Neural cell (in vitro differentiated cells): ENCODE data around the gene PDE2A. TPM values are rescaled to one million over a fixed set of nuclear protein-coding genes. Genes with fewer than 3 reads are reported as not detected.

Experiments used
- H2AFZ ChIP-seq: fragments of 200-600, 300-800 bp; sonication (generic), shearing (Covaris generic); 2 replicates; pipeline ENCODE4 v1.6.0; 2014; ENCODE audit warnings: low read depth, mild to moderate bottlenecking, antibody characterized with exemption, low read length, moderate library complexity
- H3F3A ChIP-seq: fragments of 200-600 bp; shearing (Covaris generic); 2 replicates; pipeline ENCODE4 v1.6.1; 2016; ENCODE audit warnings: mild to moderate bottlenecking, moderate library complexity, mixed read lengths, antibody characterized with exemption, low read length; ENCODE audit not compliant: insufficient read depth, poor library complexity, severe bottlenecking
- H3K27ac ChIP-seq: fragments of 200-600, 300-800 bp; sonication (generic), shearing (Covaris generic); 2 replicates; pipeline ENCODE4 v1.5.1; 2014; ENCODE audit warnings: mild to moderate bottlenecking, low read length, moderate library complexity
- H3K27me3 ChIP-seq: fragments of 300-800, 200-600 bp; sonication (generic), shearing (Covaris generic); 2 replicates; pipeline ENCODE4 v1.6.0; 2014; ENCODE audit warnings: mild to moderate bottlenecking, low read depth, low read length, moderate library complexity; ENCODE audit not compliant: insufficient read depth
- H3K36me3 ChIP-seq: fragments of 300-800, 200-600 bp; sonication (generic), shearing (Covaris generic); 2 replicates; pipeline ENCODE4 v1.5.1; 2014; ENCODE audit warnings: mild to moderate bottlenecking, antibody characterized with exemption, low read length, moderate library complexity; ENCODE audit not compliant: insufficient read depth
- H3K4me2 ChIP-seq: fragments of 300-800, 200-600 bp; sonication (generic), shearing (Covaris generic); 2 replicates; pipeline ENCODE4 v1.6.0; 2014; ENCODE audit warnings: mild to moderate bottlenecking, low read length
- H3K4me3 ChIP-seq: fragments of 300-800, 200-600 bp; sonication (generic), shearing (Covaris generic); 2 replicates; pipeline ENCODE4 v1.5.1; 2014; ENCODE audit warnings: mild to moderate bottlenecking, low read length, moderate library complexity
- H3K79me2 ChIP-seq: fragments of 200-600 bp; shearing (Covaris generic); replicated peaks from 2 replicates; pipeline ENCODE4 v1.6.0; 2014; ENCODE audit warnings: mild to moderate bottlenecking, low read length, moderate library complexity; ENCODE audit not compliant: insufficient read depth
- H3K9ac ChIP-seq: fragments of 300-800, 200-600 bp; sonication (generic), shearing (Covaris generic); 2 replicates; pipeline ENCODE4 v1.6.1; 2016; ENCODE audit warnings: mild to moderate bottlenecking, low read length, mixed read lengths
- H3K9me2 ChIP-seq: fragments of 200-600 bp; shearing (Covaris generic); 2 replicates; pipeline ENCODE4 v1.6.1; 2016; ENCODE audit warnings: mild to moderate bottlenecking, low read length, mixed read lengths; ENCODE audit not compliant: insufficient read depth
- H3K9me3 ChIP-seq: fragments of 200-600, 300-800 bp; sonication (generic), shearing (Covaris generic); 2 replicates; pipeline ENCODE4 v1.6.1; 2016; ENCODE audit warnings: mild to moderate bottlenecking, mixed run types, low read length, moderate library complexity, mixed read lengths
- H4K20me1 ChIP-seq: fragments of 200-600 bp; shearing (Covaris generic); 2 replicates; pipeline ENCODE4 v1.6.1; 2016; ENCODE audit warnings: mild to moderate bottlenecking, mixed run types; ENCODE audit not compliant: insufficient read depth
- CTCF ChIP-seq: fragments of 450-650 bp; IDR thresholded peaks from 2 replicates; pipeline ENCODE4 v1.5.1; 2014; ENCODE audit warnings: antibody characterized with exemption, mild to moderate bottlenecking, moderate library complexity; ENCODE audit not compliant: poor library complexity, severe bottlenecking
- EP300 ChIP-seq: fragments of 450-650 bp; conservative IDR thresholded peaks from 2 replicates; pipeline ENCODE4 v1.6.1; 2014; ENCODE audit warnings: antibody characterized with exemption, mild to moderate bottlenecking, moderate library complexity; ENCODE audit not compliant: poor library complexity, severe bottlenecking
- EZH2 ChIP-seq: fragments of 200-600, 300-800 bp; shearing (Covaris generic), sonication (generic); IDR thresholded peaks from 2 replicates; pipeline ENCODE4 v1.6.1; 2014; ENCODE audit warnings: antibody characterized with exemption, low read length, borderline replicate concordance, mild to moderate bottlenecking; ENCODE audit not compliant: insufficient read depth, poor library complexity, severe bottlenecking
- MXI1 ChIP-seq: fragments of 450-650 bp; conservative IDR thresholded peaks from 2 replicates; pipeline ENCODE4 v1.6.1; 2014; ENCODE audit warnings: antibody characterized with exemption, mild to moderate bottlenecking; ENCODE audit not compliant: poor library complexity, severe bottlenecking
- POLR2AphosphoS5 ChIP-seq: IDR thresholded peaks from 2 replicates; pipeline ENCODE4 v1.6.1; 2012
- RAD21 ChIP-seq: fragments of 450-650 bp; conservative IDR thresholded peaks from 2 replicates; pipeline ENCODE4 v1.6.1; 2014; ENCODE audit warnings: antibody characterized with exemption, mild to moderate bottlenecking, moderate library complexity
- REST ChIP-seq: IDR thresholded peaks from 2 replicates; pipeline ENCODE4 v1.6.1; 2012; ENCODE audit warnings: borderline replicate concordance
- SMC3 ChIP-seq: fragments of 450-650 bp; conservative IDR thresholded peaks from 2 replicates; pipeline ENCODE4 v1.6.1; 2014; ENCODE audit warnings: antibody characterized with exemption, mild to moderate bottlenecking, moderate library complexity; ENCODE audit not compliant: poor library complexity
- TAF1 ChIP-seq: IDR thresholded peaks from 2 replicates; pipeline ENCODE4 v1.6.1; 2012; ENCODE audit warnings: low read depth
- polyA plus RNA-seq: library from polyadenylated mRNA; depleted of rRNA; stranded (reverse); fragments of >200 nt; gene quantifications from 2 replicates; pipeline ENCODE4 v1.2.3, GENCODE V29; 2014

Gene PDE2A
- polyA plus RNA-seq, 1 donor from 2014 or later = 11.6 TPM

GRCh38 chr11:72702096-72702495, 27.9 kb upstream of the PDE2A start:
- H3K9me2 ChIP-seq = no peaks in the 10 kb centered on the region
- H2AFZ ChIP-seq = no peak overlapping the region
- H4K20me1 ChIP-seq = no peaks in the 10 kb centered on the region
- no peak overlapping the region for H3K9ac ChIP-seq
- TF ChIP-seq EP300 = no peak
- no peak for TF ChIP-seq SMC3
- no peak for TF ChIP-seq TAF1
- TF ChIP-seq RAD21 = no peak
- TF ChIP-seq MXI1 = no peak
- no peak for TF ChIP-seq EZH2
- no peak for TF ChIP-seq POLR2AphosphoS5
- no peak overlapping the region for H3K4me2 ChIP-seq
- no peaks in the 10 kb centered on the region for H3F3A ChIP-seq
- H3K27ac ChIP-seq = no peak overlapping the region
- no peaks in the 10 kb centered on the region for H3K79me2 ChIP-seq
- H3K4me3 ChIP-seq = no peak overlapping the region
- no peaks in the 10 kb centered on the region for H3K36me3 ChIP-seq
- no peaks in the 10 kb centered on the region for H3K9me3 ChIP-seq
- H3K27me3 ChIP-seq = no peaks in the 10 kb centered on the region

- TF ChIP-seq POLR2AphosphoS5 = no peak
Measured at GRCh38 chr11:72701466-72701865, 27.2 kb upstream of the PDE2A start.

GRCh38 chr11:72700146-72700545, 25.9 kb upstream of the PDE2A start:
- no peak overlapping the region for H3K4me2 ChIP-seq
- H3K79me2 ChIP-seq = no peaks in the 10 kb centered on the region
- no peak overlapping the region for H3K27ac ChIP-seq
- TF ChIP-seq TAF1 (no peak), REST (no peak), POLR2AphosphoS5 (no peak), EP300 (no peak), EZH2 (no peak), SMC3 (no peak), CTCF (no peak)
- no peaks in the 10 kb centered on the region for H3K9me2 ChIP-seq
- H3F3A ChIP-seq = no peaks in the 10 kb centered on the region
- no peaks in the 10 kb centered on the region for H4K20me1 ChIP-seq
- no peaks in the 10 kb centered on the region for H3K9me3 ChIP-seq
- no peak overlapping the region for H3K9ac ChIP-seq
- H2AFZ ChIP-seq = no peak overlapping the region
- no peak overlapping the region for H3K4me3 ChIP-seq
- no peaks in the 10 kb centered on the region for H3K36me3 ChIP-seq
- H3K27me3 ChIP-seq = no peaks in the 10 kb centered on the region

More at GRCh38 chr11:72701466-72701865, 27.2 kb upstream of the PDE2A start:
- H3K27ac ChIP-seq = no peak overlapping the region
- no peaks in the 10 kb centered on the region for H3F3A ChIP-seq
- H3K9me2 ChIP-seq = no peaks in the 10 kb centered on the region
- no peak overlapping the region for H3K4me2 ChIP-seq
- H3K9ac ChIP-seq = no peak overlapping the region
- no peak overlapping the region for H2AFZ ChIP-seq
- H3K9me3 ChIP-seq = no peaks in the 10 kb centered on the region
- H3K27me3 ChIP-seq = no peaks in the 10 kb centered on the region
- no peaks in the 10 kb centered on the region for H3K36me3 ChIP-seq
- H4K20me1 ChIP-seq = no peaks in the 10 kb centered on the region
- H3K79me2 ChIP-seq = no peaks in the 10 kb centered on the region
- H3K4me3 ChIP-seq = no peak overlapping the region
